Astrocyte (in vitro differentiated cells and primary cell): ENCODE data around the gene C15orf39.
"Not testable (repeated sequence)": the region's sequence is repeated elsewhere in the genome, so short reads cannot be mapped to it uniquely, and the experiment has no call there.

ENCODE experiments used
- CTCF ChIP-seq: IDR thresholded peaks from 2 replicates; pipeline ENCODE4 v1.5.1; 2011; ENCODE audit warnings: low read depth, mild to moderate bottlenecking, inconsistent platforms, low read length, moderate library complexity; ENCODE audit not compliant: insufficient read depth
- EZH2 ChIP-seq: IDR thresholded peaks from 2 replicates; pipeline ENCODE4 v1.6.1; 2012; ENCODE audit warnings: mild to moderate bottlenecking, low read length, inconsistent platforms; ENCODE audit not compliant: insufficient read depth

DNA sequence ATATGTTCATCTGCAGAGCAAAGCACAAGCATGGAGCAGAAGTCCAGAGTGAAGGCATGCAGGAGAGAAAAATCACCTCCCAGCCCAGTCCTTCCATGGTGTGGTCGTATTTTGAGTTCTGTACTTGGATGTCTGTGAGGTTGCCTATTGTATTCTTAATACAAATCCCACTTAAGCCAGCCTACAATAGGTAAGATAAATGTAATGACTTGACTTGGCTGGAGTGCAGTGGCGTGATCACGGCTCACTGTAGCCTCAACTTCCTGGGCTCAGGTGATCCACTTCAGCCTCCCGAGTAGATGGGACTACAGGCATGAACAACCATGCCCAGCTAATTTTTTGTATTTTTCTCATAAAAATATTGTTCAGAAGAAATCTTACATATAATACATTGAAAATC, 49.7 kb downstream of the C15orf39 start:
- TF ChIP-seq CTCF, EZH2: not testable (repeated sequence)
